MCF 10A (cell line): ENCODE measurements around the gene ST3GAL3. TPM values are rescaled to one million over a fixed set of nuclear protein-coding genes. Genes with fewer than 3 reads are reported as not detected.

Experiments
- BruUV-seq: library from RNA; stranded (reverse); fragments of 400-500 nt; replicated peaks from 2 replicates; lab custom pipeline; 2021; lab: Mats Ljungman, UMichigan
- CTCF ChIA-PET: fragments of 300-600 bp; sonication (Branson Sonifier 250); formaldehyde crosslinking; extraction: SDS; loops from one replicate; lab custom pipeline; 2021; ENCODE audit warnings: antibody characterized with exemption, inconsistent platforms; lab: Yijun Ruan, JAX
- POLR2A ChIA-PET: fragments of 300-600, 350-650 bp; sonication (Branson Sonifier 250); formaldehyde crosslinking; extraction: SDS; loops from one replicate; lab custom pipeline; 2020; ENCODE audit warnings: antibody characterized with exemption, inconsistent platforms; lab: Yijun Ruan, JAX
- DNase-seq: peaks from one replicate; pipeline ENCODE4 v3.0.0-alpha.2; 2018; ENCODE audit not compliant: unreplicated experiment
- H3K27ac Mint-ChIP-seq: one replicate; pipeline ENCODE4 v1.8.0; 2022; ENCODE audit warnings: mild to moderate bottlenecking, low read depth, mixed read lengths; ENCODE audit not compliant: unreplicated experiment
- H3K27me3 Mint-ChIP-seq: one replicate; pipeline ENCODE4 v1.8.0; 2022; ENCODE audit warnings: mixed read lengths; ENCODE audit not compliant: insufficient read depth, unreplicated experiment
- H3K36me3 Mint-ChIP-seq: one replicate; pipeline ENCODE4 v1.8.0; 2022; ENCODE audit warnings: mild to moderate bottlenecking, moderate library complexity, mixed read lengths; ENCODE audit not compliant: insufficient read depth, unreplicated experiment
- H3K4me1 Mint-ChIP-seq: one replicate; pipeline ENCODE4 v1.8.0; 2022; ENCODE audit warnings: mixed read lengths; ENCODE audit not compliant: insufficient read depth, unreplicated experiment
- H3K4me3 Mint-ChIP-seq: one replicate; pipeline ENCODE4 v1.8.0; 2022; ENCODE audit warnings: mild to moderate bottlenecking, moderate library complexity, mixed read lengths; ENCODE audit not compliant: unreplicated experiment
- H3K9me3 Mint-ChIP-seq: one replicate; pipeline ENCODE4 v1.8.0; 2022; ENCODE audit warnings: mixed read lengths; ENCODE audit not compliant: unreplicated experiment
- CTCF ChIP-seq: fragments of 200-600 bp; IDR thresholded peaks from one replicate; pipeline ENCODE4 v1.8.0; 2022; ENCODE audit warnings: antibody characterized with exemption, mild to moderate bottlenecking; ENCODE audit not compliant: unreplicated experiment
- intact Hi-C: fragments of 100-400 bp; cut with micrococcal nuclease; formaldehyde crosslinking; loops from 2 replicates; pipeline ENCODE4 v1.14.1; 2022
- total RNA-seq: library from RNA; stranded (reverse); gene quantifications from 2 replicates; pipeline ENCODE4 v1.2.3, GENCODE V29; 2022

Gene ST3GAL3
- total RNA-seq, 1 experiment from 2014 or later = 24.2 TPM

DNA sequence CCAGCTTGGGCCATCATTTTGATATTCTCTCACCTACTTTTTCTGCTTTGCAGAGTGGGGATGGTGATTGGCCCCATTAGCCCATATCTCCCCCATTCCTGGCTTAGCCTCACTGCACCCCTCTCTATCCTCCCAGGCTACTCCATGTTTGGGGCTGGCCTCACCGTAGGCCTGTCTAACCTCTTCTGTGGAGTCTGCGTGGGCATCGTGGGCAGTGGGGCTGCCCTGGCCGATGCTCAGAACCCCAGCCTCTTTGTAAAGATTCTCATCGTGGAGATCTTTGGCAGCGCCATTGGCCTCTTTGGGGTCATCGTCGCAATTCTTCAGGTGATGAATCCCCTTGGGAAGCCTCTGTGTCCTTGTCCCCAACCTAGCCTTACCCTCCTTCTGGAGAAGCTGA is 269.6 kb downstream of the ST3GAL3 start:
- H3K4me3 Mint-ChIP-seq = peak overlapping the region; percentile 94
- intact Hi-C loops = loop anchor here (5.0 kb wide), 1 partner anchor 450 kb away; no protein-coding TSS in a partner anchor
- H3K27me3 Mint-ChIP-seq = no peaks in the 10 kb centered on the region
- no peak for DNase-seq
- H3K27ac Mint-ChIP-seq = no peak overlapping the region
- H3K4me1 Mint-ChIP-seq = peaks cover 48% of the 10 kb centered on the region
- ChIA-PET POLR2A (interaction anchor here (1.0 to 3.3 kb wide), 3 partner anchors 31 to 270 kb away, joined by 3 to 21 read pairs (median 8); partner anchors contain the start of genes IPO13 and ST3GAL3), CTCF (interaction anchor here (0.6 to 0.7 kb wide), 2 partner anchors 12 to 401 kb away, joined by 3 to 5 read pairs; no protein-coding TSS in a partner anchor)
- peaks cover 29% of the 10 kb centered on the region for H3K36me3 Mint-ChIP-seq
- BruUV-seq = no TSS peak
- H3K9me3 Mint-ChIP-seq = no peaks in the 10 kb centered on the region
- no peak for TF ChIP-seq CTCF

DNA sequence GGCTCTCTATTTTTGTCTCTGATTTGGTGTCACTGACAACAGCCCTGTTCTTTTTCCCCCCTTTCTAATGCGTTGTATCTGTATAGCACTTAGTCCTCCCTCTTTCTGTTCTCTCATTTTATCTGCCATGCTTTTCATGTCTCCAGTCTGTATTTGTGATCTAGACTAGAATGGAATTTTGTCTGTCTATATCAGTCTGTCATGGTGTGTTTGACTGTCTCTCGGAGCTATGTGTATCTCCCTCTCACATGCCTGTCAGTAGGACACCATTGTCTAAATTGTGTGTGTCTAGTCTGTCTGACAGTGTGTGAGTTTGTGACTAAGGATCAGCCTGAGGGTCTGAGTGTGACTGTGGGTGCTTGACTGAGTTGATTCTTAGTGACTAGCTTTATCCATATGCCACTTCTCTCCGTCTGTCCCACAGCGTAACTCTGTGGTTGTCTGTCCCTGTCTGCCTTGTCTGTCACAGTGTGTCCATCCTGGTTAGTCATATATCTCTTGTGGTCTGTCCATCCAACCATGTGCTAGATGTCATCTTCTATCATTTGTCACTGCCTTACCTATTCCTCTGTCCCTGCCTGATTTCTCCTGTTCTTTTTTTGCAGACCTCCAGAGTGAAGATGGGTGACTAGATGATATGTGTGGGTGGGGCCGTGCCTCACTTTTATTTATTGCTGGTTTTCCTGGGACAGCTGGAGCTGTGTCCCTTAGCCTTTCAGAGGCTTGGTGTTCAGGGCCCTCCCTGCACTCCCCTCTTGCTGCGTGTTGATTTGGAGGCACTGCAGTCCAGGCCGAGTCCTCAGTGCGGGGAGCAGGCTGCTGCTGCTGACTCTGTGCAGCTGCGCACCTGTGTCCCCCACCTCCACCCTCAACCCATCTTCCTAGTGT is 270.3 kb downstream of the ST3GAL3 start:
- BruUV-seq = no TSS peak
- Mint-ChIP-seq H3K27ac (no peak overlapping the region), H3K27me3 (no peaks in the 10 kb centered on the region), H3K9me3 (no peaks in the 10 kb centered on the region), H3K4me3 (peak overlapping the region; percentile 94), H3K4me1 (peaks cover 55% of the 10 kb centered on the region), H3K36me3 (peaks cover 29% of the 10 kb centered on the region)
- CTCF ChIA-PET = interaction anchor here (0.6 to 0.9 kb wide), 5 partner anchors 11 to 448 kb away, joined by 3 to 5 read pairs (median 3); no protein-coding TSS in a partner anchor
- DNase-seq = no peak
- intact Hi-C loops = loop anchor here (5.0 kb wide), 1 partner anchor 450 kb away; no protein-coding TSS in a partner anchor
- no peak for TF ChIP-seq CTCF
- POLR2A ChIA-PET = interaction anchor here (0.6 to 1.0 kb wide), 4 partner anchors 13 to 270 kb away, joined by 3 to 4 read pairs (median 3); partner anchors contain the start of gene ST3GAL3

- Mint-ChIP-seq H3K27ac (no peak overlapping the region), H3K36me3 (peaks cover 31% of the 10 kb centered on the region), H3K4me3 (peak overlapping the region; percentile 94), H3K9me3 (no peaks in the 10 kb centered on the region), H3K27me3 (no peaks in the 10 kb centered on the region), H3K4me1 (peaks cover 60% of the 10 kb centered on the region)
- BruUV-seq = no TSS peak
- TF ChIP-seq CTCF = no peak
- intact Hi-C loops = loop anchor here (5.0 kb wide), 1 partner anchor 451 kb away; no protein-coding TSS in a partner anchor
- no peak for DNase-seq
- POLR2A ChIA-PET = interaction anchor here (0.6 to 1.0 kb wide), 3 partner anchors 12 to 195 kb away, joined by 3 to 4 read pairs (median 3); no protein-coding TSS in a partner anchor
- CTCF ChIA-PET = interaction anchor here (0.7 to 0.9 kb wide), 2 partner anchors 201 to 448 kb away, joined by 3 to 4 read pairs; no protein-coding TSS in a partner anchor
These were observed 270.9 kb downstream of the ST3GAL3 start for GRCh38 chr1:43978264-43978550.
